GOT3 (cell line): Measurements from ENCODE around the gene OR2D3.
"Not testable (repeated sequence)": the region's sequence is repeated elsewhere in the genome, so short reads cannot be mapped to it uniquely, and the experiment has no call there.

Experiments
- DNase-seq: peaks from one replicate; lab custom pipeline; 2025; ENCODE audit warnings: mixed read lengths; lab: John Stamatoyannopoulos, UW

The OR2D3 gene

DNA sequence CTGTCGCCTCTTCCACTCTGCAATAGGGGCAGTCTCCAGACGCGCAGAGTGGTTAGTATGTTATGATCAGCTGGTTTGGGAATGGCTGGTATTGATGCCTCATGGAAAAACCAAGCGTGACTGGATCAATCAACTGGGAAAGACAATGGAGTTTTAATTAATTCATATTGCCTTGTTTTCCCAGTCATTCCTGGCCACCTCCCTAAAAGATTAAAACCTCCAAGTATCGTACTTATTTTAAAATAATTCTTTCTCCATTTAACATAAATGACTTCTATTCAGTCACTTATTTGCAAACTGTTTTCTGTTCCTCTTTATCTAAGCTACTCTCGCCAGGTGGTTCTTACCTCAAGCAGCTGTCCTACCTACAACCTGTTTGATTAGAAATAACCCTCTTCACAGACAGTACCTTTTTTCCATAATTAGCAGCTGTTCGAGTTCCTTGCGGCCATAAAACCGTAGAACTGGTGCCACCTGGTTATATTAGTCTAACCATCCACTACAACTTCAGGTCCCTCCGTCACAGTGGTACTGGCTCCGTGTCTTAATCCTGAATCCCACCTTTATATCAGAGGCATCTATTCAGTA lies 6.3 kb downstream of the OR2D3 start:
- no peak for DNase-seq

DNA sequence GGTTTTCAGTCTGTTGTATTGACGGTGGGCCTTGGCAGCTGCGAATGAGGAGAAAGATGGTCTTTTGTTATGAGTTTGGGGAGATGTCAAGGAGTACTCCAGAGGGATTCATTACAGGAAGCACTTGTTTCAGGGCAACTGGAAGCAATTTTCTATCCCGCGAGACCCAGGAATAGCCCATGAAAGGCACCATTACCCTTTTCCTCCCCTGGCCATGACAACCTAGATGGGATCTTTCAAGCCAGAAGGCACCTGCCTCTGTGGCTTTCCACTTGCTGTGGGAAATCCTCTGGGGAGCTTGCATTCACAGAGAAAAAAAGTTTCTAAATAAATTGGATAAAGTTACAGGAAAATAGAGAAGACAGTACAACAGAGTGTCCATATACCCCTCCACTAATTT lies 8.1 kb downstream of the OR2D3 start:
- no peak for DNase-seq

GRCh38 chr11:6931146-6931713 lies 10.4 kb downstream of the OR2D3 start:
- no peak for DNase-seq

GRCh38 chr11:6932145-6932544 lies 11.3 kb downstream of the OR2D3 start:
- no peak for DNase-seq

GRCh38 chr11:6941970-6942369 lies 21.2 kb downstream of the OR2D3 start:
- DNase-seq: no peak

GRCh38 chr11:6943131-6943530 lies 22.3 kb downstream of the OR2D3 start:
- no peak for DNase-seq

GRCh38 chr11:6954248-6954647 lies 33.4 kb downstream of the OR2D3 start:
- DNase-seq: not testable (repeated sequence)

GRCh38 chr11:6962141-6962540 lies 41.3 kb downstream of the OR2D3 start:
- no peak for DNase-seq

DNA sequence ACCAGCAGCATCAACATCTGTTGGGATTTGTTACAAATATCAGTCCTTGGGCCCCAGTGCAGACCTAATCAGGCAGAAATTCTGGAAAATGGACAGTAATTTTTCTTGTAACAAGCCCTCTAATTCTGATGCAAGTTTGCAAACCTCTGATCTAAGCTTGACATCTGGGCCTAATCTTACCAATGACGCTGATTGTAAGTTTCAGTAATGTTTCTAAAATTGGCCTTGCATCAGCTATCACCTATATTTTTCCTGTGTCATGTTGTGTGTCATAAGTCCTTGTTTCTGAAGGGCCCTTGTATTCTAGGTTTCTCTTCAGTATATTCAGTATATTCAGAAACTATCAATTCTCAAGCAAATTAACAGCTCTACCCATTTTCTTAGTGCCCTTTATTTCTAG lies 41.9 kb downstream of the OR2D3 start:
- no peak for DNase-seq

DNA sequence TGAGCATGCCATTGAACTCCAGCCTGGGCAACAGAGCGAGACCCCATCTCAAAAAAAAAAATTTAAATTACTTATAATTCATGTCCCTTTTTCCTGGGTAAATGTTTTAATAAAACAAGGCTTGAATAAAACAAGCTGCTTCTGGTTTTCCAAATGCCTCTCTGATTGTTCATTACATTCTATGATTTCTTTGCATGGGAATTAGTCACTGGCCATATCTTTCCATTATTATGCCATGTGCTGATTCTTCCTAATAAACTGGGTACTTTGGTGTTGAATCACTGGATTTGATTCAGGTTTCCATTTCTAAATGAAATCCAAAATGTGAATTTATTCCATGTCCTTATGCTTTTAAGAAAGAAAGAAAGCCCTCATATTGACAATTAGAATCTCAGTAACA lies 48.0 kb downstream of the OR2D3 start:
- DNase-seq: no peak

- DNase-seq: not testable (repeated sequence)
These were observed 49.1 kb downstream of the OR2D3 start for GRCh38 chr11:6969854-6970253.
